ENCODE measurements around the gene TMC3. TPM values are rescaled to one million over a fixed set of nuclear protein-coding genes. Genes with fewer than 3 reads are reported as not detected.

The TMC3 gene
- total RNA-seq, 1 donor from 2014 or later: not detected

- Histone ChIP-seq H3K36me3 (ENCODE audit: control insufficient read depth, insufficient read depth, low read length) (no peaks in the 10 kb centered on the region), H3K4me3 (ENCODE audit: low read depth, low read length) (no peak overlapping the region), H3K27me3 (ENCODE audit: control insufficient read depth, insufficient read depth, low read length) (no peaks in the 10 kb centered on the region)
- DNase-seq (ENCODE audit: low read depth): no peak
- no peak for TF ChIP-seq CTCF (IDR thresholded peaks at IDR 0.05; ENCODE audit: insufficient read depth, low read length, poor library complexity, severe bottlenecking)
These were observed 13.8 kb upstream of the TMC3 start for GRCh38 chr15:81387621-81388435.

- no peaks in the 10 kb centered on the region for H3K36me3 ChIP-seq (ENCODE audit: control insufficient read depth, insufficient read depth, low read length)
- H3K27me3 ChIP-seq (ENCODE audit: control insufficient read depth, insufficient read depth, low read length): no peaks in the 10 kb centered on the region
- DNase-seq (ENCODE audit: low read depth): no peak
- no peak overlapping the region for H3K4me3 ChIP-seq (ENCODE audit: low read depth, low read length)
- TF ChIP-seq CTCF (IDR thresholded peaks at IDR 0.05; ENCODE audit: insufficient read depth, low read length, poor library complexity, severe bottlenecking): no peak
These were observed 12.9 kb upstream of the TMC3 start for GRCh38 chr15:81386947-81387346.

GRCh38 chr15:81385721-81386076 lies 11.7 kb upstream of the TMC3 start:
- DNase-seq (ENCODE audit: low read depth): no peak
- H3K4me3 ChIP-seq (ENCODE audit: low read depth, low read length): no peak overlapping the region
- no peaks in the 10 kb centered on the region for H3K27me3 ChIP-seq (ENCODE audit: control insufficient read depth, insufficient read depth, low read length)
- no peaks in the 10 kb centered on the region for H3K36me3 ChIP-seq (ENCODE audit: control insufficient read depth, insufficient read depth, low read length)
- TF ChIP-seq CTCF (IDR thresholded peaks at IDR 0.05; ENCODE audit: insufficient read depth, low read length, poor library complexity, severe bottlenecking): no peak

- Histone ChIP-seq H3K36me3 (ENCODE audit: control insufficient read depth, insufficient read depth, low read length) (no peaks in the 10 kb centered on the region), H3K27me3 (ENCODE audit: control insufficient read depth, insufficient read depth, low read length) (no peaks in the 10 kb centered on the region), H3K4me3 (ENCODE audit: low read depth, low read length) (no peak overlapping the region)
- TF ChIP-seq CTCF (IDR thresholded peaks at IDR 0.05; ENCODE audit: insufficient read depth, low read length, poor library complexity, severe bottlenecking): no peak
- DNase-seq (ENCODE audit: low read depth): no peak
These were observed 11.1 kb upstream of the TMC3 start for GRCh38 chr15:81384891-81385720.

GRCh38 chr15:81381720-81382119 lies 7.7 kb upstream of the TMC3 start:
- Histone ChIP-seq H3K27me3 (ENCODE audit: control insufficient read depth, insufficient read depth, low read length) (no peaks in the 10 kb centered on the region), H3K4me3 (ENCODE audit: low read depth, low read length) (no peak overlapping the region), H3K36me3 (ENCODE audit: control insufficient read depth, insufficient read depth, low read length) (no peaks in the 10 kb centered on the region)
- TF ChIP-seq CTCF (IDR thresholded peaks at IDR 0.05; ENCODE audit: insufficient read depth, low read length, poor library complexity, severe bottlenecking): no peak
- DNase-seq (ENCODE audit: low read depth): no peak

Measured in kidney epithelial cell (primary cell).